Measurements from ENCODE around the gene ANO6.

The ANO6 gene

GRCh38 chr12:45408729-45409114, 192.8 kb downstream of the ANO6 start:
- TF ChIP-seq CTCF (conservative IDR thresholded peaks at IDR 0.05; ENCODE audit: low read depth, low read length), result no peak
- no peak overlapping the region for H3K4me3 ChIP-seq (ENCODE audit: low read depth, low read length)
- no peak for DNase-seq (ENCODE audit: low read depth)

- no peak for DNase-seq (ENCODE audit: low read depth)
- H3K4me3 ChIP-seq (ENCODE audit: low read depth, low read length), result no peak overlapping the region
- no peak for TF ChIP-seq CTCF (conservative IDR thresholded peaks at IDR 0.05; ENCODE audit: low read depth, low read length)
Observed at GRCh38 chr12:45409966-45410365, 194.1 kb downstream of the ANO6 start.

GRCh38 chr12:45411626-45412025, 195.7 kb downstream of the ANO6 start:
- H3K4me3 ChIP-seq (ENCODE audit: low read depth, low read length), result no peak overlapping the region
- no peak for DNase-seq (ENCODE audit: low read depth)
- TF ChIP-seq CTCF (conservative IDR thresholded peaks at IDR 0.05; ENCODE audit: low read depth, low read length), result no peak

GRCh38 chr12:45415393-45415817, 199.5 kb downstream of the ANO6 start:
- no peak overlapping the region for H3K4me3 ChIP-seq (ENCODE audit: low read depth, low read length)
- no peak for TF ChIP-seq CTCF (conservative IDR thresholded peaks at IDR 0.05; ENCODE audit: low read depth, low read length)
- DNase-seq (ENCODE audit: low read depth), result peak; percentile 98

- no peak for TF ChIP-seq CTCF (conservative IDR thresholded peaks at IDR 0.05; ENCODE audit: low read depth, low read length)
- DNase-seq (ENCODE audit: low read depth), result no peak
- no peak overlapping the region for H3K4me3 ChIP-seq (ENCODE audit: low read depth, low read length)
Observed at GRCh38 chr12:45416126-45416525, 200.2 kb downstream of the ANO6 start.

GRCh38 chr12:45418520-45418919, 202.6 kb downstream of the ANO6 start:
- H3K4me3 ChIP-seq (ENCODE audit: low read depth, low read length), result no peak overlapping the region
- TF ChIP-seq CTCF (conservative IDR thresholded peaks at IDR 0.05; ENCODE audit: low read depth, low read length), result no peak
- DNase-seq (ENCODE audit: low read depth), result no peak

- DNase-seq (ENCODE audit: low read depth), result no peak
- no peak for TF ChIP-seq CTCF (conservative IDR thresholded peaks at IDR 0.05; ENCODE audit: low read depth, low read length)
Observed at GRCh38 chr12:45419317-45419814, 203.5 kb downstream of the ANO6 start.

More at GRCh38 chr12:45419317-45419814, 203.5 kb downstream of the ANO6 start:
- no peak overlapping the region for H3K4me3 ChIP-seq (ENCODE audit: low read depth, low read length)
